ENCODE results near the gene CAMTA1.
A peak's percentile ranks its signal among the peaks of the same experiment; 100 is the strongest.

CAMTA1 gene

DNA sequence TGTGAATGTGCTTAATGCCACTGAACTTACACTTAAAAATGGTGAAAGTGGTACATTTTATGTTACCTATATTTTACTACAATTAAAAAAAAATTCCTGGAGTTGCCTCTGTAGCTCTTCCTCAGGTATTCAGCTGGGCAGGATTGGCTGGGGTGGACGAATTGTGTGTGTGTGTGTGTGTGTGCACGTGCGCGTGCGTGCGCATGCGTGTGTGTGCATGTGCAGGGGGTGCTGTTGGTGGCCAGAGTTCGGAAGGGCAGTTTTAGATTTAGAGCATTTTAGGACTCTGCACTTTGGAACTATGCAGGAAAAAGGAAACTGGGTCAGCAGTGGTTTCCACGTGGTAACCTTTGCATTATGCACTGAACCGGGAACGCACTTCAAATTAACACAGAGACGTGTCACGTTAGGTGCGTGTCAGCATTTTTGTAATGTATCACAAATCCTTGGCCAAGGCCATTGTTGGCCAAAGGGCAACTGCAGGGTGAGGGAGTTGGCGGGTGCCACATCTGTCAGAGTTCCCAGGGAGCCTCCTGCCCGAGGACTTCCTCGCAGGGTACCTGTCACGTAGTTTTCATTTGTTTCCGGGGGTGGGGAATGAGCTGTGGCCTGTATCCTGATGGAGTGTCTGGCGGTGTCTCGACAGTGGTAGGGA is 312.8 kb downstream of the CAMTA1 start:
- no peak for DNase-seq

DNA sequence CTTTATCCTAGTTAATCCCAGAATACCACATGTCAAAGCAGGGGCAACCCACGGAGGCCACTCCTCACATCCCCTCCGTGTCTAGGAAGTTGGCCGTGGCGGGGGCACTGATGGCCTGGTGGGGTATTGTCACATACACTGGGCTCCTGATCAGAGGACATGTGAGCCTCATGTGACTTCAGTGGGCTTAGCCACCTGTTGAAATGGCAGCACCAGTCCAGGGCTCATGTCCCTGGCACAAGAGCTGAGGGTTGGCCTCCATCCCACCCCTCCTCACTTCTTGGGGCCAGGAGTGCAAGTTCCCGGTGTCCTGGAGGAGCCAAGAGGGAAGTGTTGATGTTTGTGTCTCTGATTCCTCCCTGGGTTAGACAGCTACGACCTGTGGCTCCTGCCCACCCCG is 313.4 kb downstream of the CAMTA1 start:
- no peak for DNase-seq

DNA sequence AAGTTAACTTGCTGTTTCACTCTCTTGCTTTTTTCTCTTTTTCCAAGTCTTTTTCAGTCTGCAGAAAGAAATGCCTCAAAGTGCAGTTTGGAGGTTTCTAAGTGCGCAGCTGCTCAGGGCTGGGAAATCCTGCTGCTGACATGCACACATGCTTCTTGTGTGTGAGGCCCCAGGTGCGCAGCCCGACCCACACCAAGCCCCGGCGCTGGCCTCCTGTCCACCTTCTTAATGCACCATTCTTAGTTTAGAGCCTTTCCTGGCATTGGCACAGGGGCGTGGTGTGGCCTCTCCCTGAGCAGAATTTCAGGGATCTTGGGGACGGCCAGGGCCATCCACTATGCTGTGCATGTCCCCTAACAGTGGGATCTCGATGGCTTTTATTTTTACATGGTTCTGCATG is 315.2 kb downstream of the CAMTA1 start:
- DNase-seq = no peak

DNA sequence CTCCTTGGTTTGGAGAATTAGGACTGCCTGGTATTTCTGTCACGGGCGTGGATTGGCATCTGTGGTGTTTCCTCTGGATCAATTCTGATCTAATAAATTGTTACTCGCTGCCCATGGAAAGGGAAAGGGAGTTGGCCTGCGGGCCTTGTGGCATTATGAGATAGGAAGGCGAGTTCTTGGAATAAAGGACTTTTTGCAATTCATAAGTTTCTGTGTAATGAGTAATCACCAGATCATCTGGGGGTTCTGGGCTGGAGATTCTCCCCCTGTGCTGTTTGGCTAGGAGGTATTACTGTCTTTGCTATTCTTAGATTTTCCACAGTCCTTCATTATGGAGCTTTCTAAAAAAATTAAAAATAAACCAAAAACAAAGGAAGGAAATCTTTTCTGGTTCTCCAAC is 315.9 kb downstream of the CAMTA1 start:
- no peak for DNase-seq

DNA sequence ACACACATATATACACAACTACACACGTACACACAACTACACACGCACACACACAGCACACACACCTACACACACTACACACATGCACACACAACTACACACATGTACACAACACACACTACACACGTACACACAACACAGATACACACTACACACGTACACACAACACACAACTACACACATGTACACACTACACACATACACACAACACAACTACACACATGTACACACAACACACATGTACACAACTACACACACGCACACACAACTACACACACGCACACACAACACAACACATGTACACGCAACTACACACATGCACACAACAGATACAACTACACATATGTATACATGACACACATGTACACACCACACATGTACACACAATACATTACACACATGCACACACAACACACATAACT is 318.1 kb downstream of the CAMTA1 start:
- no peak for DNase-seq

DNA sequence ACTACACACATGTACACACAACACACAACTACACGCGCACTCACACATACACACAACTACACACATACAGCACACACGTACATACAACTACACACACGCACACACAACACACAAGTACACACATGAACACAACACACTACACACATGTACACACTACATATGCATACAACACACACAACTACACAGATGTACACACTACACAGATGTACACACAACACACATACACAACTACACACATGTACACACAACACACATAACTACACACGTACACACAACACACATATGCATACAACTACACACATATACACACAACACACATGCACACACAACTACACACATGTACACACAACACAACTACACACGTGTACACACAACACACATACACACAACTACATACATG is 318.6 kb downstream of the CAMTA1 start:
- no peak for DNase-seq

DNA sequence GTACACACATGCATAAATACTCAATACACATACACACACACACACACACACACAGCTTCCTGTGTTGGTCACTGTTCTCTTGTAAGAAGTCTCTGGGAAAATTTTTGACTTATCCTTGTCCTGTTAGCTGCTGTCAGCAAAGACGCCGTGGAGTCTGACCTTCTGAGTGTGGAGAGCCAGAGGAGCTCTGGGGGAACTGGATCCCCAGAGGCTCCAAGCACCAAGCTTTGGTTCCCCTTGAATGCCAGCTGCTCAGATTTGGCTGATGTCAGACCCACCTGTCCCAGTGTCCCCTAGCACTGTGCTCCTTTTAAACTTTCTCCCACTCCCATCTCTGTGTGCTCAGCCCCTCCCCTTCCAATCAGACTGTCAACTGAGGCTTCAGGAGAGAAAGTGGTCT is 319.1 kb downstream of the CAMTA1 start:
- no peak for DNase-seq

DNA sequence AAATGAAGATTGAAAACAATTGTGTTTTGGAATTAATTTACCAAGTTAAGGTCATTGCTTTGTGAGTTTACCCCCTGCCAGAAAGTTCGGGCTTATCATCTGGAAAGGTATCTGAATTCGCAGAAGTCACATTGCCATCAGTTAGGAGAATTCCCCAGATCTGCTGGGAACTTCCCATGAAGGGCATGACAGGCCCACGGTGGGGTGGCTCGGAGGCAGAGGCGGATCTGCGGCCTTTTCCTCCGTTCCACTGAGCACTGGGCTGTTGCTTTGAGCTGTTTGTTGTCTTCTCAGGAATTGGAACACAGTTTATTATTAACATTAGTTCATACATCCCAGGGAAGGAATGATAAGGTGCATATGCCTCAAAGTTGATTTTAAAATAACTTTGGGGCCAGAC is 320.0 kb downstream of the CAMTA1 start:
- DNase-seq = no peak

DNA sequence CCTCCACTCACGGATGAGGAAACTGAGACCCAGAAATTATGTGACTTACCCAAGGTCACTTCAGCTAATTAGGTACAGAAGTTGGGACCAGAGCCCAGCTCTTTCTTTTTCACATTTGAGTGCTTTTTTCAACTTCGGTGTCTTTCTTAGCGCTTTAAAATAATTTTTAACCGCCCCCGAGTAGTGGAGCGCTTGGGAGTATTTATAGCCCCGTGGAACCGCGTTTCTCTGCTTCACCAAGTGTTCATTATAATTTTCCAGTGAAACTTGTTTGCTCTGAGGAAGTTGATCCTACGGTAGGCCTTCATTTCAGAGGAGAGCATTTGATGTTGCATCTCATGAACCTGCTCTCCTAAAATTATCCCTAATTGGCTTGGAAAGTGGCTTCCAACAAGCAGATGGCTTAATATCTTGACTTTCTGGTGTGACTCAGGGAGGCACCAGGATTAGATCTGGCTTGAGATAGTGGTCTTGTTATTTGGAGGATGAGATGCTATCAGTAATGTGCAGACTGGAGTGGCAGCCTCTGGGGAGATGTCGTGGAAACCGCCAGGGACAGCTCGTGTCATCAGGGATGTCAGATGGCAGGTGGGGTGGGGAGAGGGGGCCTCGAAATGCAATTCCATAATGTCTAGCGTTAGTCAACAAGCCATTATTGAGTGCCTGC is 321.3 kb downstream of the CAMTA1 start:
- no peak for DNase-seq

DNA sequence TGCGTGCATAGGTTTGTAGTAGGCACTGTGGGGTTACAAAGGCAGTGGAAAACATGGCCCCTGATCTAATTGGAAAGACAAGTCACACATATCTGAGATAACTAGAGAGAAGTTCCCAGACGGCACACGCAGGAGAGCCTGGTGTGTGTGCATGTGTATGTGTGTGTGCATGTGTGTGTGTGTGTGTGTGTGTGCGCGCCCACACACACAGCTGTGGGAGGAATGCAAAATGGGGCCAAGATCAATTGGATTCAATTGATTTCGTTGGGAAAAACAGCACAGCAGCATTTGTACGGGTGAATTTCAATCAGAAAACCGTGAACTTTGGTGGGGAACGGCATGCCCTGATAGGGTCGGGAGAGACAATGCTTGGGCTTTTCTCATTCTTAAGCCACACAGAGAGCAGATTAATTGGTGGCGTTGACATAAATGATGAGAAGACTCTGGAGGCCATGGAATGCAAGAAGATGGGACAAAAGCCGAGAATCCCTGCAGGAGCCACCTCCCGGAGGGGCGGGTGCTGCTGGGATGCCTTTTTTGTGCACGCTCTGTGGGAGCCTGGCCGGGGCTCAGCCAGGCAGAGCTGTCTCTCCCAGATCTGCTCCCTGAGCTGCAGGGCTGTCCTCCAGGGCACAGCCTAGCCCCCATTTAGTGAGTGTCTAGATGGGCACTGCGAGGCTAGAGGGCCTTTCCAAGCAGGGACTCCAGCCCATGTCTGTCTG is 322.0 kb downstream of the CAMTA1 start:
- no peak for DNase-seq

DNA sequence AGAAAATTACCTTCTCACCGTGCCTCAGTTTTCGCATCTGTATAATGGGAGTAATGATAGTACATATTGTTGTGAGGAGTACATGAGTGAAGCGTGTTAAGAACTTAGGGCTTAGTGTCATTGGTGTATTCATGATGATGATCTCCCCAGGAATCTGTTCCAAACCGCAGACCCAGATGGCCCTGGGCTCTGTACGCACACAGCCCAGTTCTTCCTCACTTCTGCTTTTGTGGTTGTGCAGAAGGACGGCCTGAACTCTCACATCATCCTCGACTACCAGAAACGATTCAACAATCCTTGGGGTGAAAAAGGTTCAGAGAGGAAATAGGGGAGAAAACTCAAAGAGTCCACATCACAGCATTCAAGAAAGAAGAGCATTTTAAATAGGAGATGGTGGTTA is 323.0 kb downstream of the CAMTA1 start:
- DNase-seq = no peak

DNA sequence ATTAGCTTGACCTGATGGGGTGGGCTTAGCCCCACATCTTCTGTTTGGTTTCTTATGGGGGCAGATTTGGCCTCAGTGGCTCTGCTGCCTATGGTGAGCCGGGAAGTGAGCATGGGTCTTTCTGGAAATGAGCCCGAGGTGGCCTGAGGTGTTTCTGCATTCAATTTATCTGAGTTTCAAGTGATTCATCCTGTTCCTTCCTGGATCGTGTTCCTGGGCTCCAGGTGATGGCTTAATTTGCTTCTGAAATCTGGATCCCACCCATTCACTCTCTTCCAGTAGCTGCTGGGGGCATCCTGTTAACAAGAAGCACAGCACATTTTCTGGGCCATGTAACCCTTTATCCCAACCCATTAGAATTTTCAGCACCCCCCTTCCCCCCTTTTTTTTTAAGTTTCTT is 324.6 kb downstream of the CAMTA1 start:
- no peak for DNase-seq

DNA sequence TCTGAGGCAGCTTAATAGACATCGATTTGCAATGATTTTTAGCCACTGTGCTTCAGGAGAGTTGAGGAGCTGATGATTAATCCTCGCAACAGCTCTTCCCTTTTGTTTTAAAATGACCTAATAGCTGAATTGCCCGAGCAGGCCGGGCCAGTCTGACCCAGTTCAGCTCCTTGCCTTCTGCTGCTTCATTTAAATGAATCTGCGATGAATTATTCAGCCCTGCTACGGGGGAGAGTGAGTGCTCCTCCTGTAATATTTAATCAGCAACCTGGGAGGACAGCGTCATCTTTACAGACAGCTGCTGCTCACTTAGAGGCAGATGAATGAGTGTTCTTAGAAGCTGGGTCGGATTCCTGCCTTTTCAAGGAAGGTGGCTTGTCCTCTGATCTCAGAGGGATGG is 325.1 kb downstream of the CAMTA1 start:
- DNase-seq = peak; percentile 64

DNA sequence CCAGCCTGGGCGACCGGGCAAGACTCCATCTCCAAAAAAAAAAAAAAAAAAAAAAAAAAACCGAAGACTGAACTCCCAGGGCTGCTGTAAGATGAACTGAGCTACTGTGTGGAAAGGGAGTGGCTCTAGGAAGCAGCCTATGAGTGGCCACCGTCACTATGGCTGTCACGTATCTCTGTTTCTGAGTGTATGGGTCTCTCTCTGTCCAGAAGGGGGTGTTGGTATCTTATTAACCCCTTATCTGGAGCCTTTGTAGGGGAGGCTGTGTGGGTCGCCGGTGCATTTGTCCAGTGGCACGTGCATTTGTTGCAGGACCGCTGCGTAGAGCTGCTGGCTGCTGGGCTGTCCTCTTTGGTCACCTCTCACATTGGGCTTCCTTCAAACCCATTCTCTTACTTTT is 326.6 kb downstream of the CAMTA1 start:
- DNase-seq = no peak

DNA sequence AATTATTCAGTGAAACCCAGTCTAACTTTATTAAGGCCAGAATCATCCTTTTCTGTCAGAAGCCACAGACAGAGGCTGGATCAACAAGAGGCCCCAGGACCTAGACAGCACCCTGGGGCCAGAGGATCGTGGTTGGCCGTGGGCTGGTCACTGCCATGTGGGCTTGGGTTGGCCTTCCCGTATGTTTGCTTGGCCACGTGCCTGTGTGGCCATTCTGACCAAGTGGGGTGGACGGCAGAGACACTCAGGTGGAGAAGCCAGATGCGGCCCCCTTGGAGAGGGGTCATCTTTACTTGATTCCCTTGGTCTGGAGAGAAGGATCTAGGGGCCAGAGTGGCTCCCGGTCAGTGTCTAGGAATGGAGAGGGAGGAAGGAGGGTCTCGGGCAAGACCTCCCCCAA is 327.9 kb downstream of the CAMTA1 start:
- DNase-seq = no peak

DNA sequence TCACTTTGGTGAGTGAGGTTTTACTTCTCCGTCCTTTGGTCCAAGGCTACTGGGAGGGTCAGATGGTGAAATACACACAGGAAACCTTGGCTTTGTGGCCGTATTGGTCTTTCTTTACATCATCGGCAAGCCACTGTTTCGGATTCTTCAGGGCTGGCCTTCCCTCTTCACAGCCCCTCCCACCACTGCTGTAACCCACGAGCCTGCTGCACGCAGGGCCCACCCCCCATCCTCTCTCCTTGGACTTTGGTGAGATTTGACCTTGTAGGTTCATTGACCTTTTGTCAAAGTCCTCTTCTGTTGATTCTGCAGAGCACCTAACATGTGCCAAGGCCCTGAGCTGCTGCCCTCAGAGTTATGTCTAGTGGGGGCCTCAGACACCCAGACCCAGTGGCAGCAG is 328.6 kb downstream of the CAMTA1 start:
- DNase-seq = no peak

DNA sequence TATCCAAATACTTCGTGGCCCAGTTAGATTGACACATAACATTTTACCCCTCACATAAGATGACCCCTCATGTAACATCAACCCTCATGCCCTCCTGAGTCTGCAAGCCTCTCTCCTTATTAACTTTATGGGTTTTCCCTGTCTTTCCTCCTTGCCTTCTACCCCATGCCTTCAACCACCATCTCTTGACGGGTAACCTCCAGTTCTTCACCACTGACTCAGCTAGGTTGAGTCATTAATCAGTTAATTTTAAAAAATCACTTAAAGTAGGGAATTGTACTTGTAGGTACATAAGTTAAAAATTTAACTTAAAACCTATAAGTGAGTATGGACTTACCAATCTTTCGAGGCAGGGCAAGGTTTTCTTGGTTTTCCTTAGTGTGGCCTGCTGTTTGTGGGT is 330.7 kb downstream of the CAMTA1 start:
- no peak for DNase-seq

DNA sequence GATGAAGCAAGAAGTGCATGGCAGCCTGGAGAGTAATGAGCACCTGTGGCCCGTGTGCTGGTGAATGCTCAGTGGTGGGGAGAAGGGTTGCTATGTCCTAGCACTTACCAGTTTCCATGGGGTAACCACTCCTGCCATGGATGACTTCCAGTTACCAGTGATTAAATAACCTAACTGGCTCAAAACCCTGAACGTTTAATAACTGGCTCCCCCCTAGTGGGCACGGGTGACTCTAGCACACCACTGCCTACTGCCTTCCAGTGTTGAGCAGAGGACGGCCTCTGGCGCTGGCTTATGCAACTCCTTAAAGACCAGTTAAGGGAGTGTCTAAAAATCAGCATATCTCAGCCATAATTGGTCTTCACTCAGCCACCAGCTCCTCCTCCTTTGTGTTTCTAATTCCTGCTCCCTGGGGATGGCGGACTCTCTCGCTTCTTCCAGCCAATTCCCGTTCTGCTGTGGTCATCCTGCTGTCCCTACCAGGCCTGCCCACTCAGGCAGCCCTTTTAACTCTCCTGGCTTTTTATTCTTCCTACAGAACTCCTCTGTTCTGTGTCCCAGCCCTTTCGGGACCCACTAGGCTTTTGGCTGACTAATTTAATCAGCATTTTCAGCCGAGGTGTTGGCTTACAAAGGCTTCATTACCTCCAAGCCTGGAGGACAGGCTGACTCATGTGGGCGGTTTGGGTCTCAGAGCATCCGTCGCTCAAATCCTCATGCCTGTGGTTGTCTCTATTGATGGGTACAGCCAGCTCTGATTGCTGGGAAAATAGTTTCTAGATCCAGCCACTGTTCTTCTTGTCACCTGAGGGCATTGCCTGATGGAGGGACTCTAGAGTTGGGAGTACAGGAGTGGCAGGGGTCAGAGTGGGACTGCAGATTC is 332.4 kb downstream of the CAMTA1 start:
- peak; percentile 87 for DNase-seq

DNA sequence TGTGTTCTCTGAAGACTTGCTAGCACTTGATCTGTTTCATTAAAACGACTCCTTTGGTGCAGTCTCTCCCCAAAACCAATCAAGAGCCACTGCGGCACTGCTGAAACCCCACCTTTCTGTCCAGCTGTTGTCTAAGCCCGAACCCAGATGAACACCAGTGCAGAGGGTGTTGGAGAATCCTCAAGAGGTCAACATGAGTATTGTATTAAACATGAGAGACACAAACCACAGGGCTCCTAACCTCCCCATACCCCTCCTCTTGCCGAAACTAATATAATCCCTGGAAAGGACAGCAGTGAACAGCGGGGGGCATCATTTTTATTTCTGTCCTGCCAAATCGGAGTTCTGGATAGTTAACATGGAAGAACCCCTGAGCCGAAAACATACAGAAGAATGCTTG is 333.9 kb downstream of the CAMTA1 start:
- DNase-seq = no peak

DNA sequence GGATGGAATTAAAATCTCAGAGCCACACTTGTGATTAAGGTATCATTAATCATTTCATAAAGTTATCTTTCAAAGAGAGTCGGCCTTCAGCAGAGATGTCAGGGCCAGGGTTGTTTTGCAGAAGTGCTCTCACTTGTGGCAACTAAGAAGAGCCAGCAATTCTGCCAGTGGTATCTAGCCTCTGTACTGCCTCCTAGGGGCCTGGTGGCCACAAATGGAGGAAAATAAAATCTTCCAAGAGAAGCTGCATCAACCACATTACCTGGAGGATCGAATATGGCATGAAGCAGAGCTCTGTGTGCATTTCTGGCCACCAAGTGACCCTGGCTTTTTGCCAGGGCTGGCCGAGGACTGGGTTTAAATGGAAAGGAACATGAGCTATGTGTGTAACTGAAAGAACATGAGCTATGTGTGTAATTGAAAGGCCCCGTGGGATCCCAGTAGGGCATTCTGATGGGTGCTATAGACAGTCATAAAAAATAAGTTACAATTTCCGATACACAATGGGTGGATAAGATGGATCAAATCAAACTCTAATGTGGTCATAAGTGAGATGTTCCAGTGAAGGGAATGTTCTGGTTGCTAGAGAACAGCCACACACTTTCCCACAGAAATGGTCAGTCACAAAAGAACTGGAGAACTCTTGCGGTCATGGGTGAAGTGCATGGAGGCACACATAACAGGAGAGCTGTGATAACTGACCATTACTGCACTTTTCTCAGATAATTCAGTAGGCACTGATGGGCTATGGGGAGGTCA is 335.8 kb downstream of the CAMTA1 start:
- no peak for DNase-seq

DNA sequence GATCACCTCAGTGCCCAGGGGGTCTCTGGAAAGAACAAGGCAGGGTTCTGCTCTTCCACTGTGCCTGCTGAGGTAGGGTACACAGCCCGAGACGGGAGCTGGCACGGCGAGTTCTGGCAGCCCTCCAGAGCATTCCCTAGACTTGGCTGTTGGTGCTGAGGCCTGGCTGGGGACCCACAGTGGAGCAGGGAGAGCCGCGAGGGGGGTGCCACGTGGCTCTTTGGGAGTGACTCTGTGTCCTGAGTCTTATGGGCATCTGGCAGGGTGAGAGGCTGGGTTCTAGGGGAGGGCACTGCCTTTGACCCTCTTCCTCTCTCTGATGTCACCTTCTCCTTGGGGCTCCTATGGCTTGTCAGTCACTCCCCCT is 336.4 kb downstream of the CAMTA1 start:
- no peak for DNase-seq

DNA sequence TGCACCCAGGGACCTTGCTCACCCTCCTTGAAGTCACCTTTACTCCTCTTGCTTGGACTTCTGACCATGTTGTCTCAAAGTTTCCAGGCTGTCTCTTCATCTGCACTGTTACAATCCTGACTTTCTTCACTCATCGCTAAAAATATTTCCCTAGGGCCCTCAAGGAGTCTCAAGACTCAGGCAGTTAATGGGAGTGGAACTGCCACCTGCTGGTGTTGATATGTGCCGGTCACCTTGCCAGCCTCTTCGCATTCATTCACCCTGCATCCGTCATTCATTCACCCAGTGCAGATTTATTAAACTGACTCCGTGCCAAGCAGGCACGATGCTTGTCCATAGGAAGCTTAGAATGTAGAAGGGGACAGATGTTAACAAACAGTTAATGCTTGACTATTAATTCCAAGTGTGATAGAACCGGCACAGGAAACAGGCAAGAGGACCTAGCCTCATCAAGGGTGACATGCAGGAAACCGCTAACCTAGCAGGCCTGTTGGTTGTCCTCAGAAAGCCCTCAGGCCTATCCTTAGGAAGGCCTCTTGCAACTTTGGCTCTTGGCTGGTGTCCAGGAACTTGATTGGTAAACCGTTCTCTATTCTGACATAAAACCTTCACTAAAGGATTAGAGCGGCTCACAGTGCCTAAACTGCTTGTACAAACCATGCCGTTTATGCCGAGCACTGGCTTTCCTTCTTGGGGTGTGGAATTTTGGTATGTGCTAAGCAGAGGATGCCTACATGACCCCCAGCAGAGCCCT is 342.2 kb downstream of the CAMTA1 start:
- DNase-seq = no peak
